Esophagus mucosa (tissue), 1 donor: ENCODE data around the gene FA2H. TPM values are rescaled to one million over a fixed set of nuclear protein-coding genes. Genes with fewer than 3 reads are reported as not detected.

Experiments
- ATAC-seq: fragments of 200-7000 bp; cut with Tn5 transposase; one replicate; pipeline ENCODE4 v1.9.1; 2020
- total RNA-seq: library from RNA; stranded (reverse); gene quantifications from one replicate; pipeline ENCODE4 v1.2.4, GENCODE V29; 2023
- donor health status: DM: yes; HTN: yes; CAD: no.

Gene FA2H
- total RNA-seq, 1 donor from 2014 or later = 1.3 TPM

DNA sequence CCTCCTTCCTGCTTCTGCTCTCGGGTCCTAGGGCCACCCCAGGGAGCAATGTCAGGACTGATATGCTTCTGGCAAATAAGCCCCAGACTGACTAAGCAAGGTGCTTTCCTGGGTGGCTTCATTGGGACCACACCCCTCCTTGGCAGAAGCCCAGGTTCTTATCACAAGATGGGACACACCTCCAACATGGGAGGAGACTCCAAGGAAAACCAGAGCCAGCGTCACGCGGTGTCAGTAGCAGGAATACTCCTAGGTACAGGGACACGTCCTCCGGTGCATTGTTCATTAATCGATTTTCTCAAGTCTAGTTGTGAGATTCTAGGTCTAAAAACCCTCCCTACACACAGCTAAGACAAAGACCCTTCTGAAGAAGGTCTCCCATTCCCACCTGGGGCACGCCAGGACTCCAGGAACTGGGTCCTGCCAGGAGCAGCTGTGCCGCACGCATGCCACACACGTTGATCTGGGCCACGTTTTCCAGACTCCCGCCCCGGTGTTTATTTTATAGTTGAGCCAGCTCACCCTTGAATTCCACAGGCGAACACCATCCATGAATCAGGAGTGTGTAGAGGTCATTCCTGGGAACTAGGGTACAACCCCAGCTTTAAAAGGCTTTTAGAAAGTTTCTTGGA is 30.8 kb downstream of the FA2H start:
- peak; percentile 80 for ATAC-seq

DNA sequence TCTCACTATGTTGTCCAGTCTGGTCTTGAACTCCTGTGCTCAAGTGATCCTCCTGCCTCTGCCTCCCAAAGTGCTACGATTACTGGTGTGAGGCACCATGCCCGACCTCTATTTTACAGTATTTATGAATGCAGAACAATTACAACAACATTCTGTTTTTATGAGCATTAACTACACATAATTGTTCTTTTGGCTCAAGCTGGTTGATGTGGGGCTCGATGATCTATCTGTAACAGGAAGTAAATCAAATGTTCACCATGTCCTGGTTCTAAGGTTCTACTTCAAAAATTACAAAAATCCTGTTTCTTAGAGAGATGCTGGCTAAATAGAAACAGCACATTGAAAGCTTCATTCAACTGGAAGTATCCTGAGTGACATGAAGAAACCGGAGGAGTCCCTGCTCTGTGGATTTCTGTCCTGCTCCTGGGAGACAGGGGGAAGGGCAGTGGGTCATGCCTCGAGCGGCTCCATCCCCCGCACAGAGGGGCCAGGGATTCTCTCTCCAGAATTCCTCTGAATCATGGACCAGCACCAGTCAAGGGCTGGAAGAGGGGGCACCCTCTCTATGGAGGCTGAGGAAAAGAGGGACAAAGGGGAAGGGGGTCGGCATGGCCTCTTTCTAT is 31.5 kb downstream of the FA2H start:
- no peak for ATAC-seq

DNA sequence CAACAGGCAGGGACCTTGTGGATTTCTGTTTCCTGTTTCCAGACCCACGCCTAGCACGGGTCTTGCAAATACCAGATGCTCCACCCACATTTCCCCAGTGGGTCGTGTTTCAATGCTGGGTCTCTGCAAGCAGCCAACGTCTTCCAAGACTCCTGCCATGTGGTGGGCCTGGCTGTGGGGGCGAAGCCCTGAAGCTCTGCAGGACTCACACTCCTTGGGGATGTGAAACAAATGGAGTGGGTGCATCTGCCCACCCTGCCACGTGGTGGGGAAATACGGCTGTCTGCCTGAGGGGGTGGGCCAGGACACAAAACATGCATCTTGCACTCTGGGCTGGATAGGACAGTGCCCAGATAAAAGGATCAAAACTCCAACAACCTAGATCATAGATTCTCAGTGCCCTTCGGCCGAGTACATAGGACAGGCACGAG is 32.6 kb downstream of the FA2H start:
- ATAC-seq = no peak

DNA sequence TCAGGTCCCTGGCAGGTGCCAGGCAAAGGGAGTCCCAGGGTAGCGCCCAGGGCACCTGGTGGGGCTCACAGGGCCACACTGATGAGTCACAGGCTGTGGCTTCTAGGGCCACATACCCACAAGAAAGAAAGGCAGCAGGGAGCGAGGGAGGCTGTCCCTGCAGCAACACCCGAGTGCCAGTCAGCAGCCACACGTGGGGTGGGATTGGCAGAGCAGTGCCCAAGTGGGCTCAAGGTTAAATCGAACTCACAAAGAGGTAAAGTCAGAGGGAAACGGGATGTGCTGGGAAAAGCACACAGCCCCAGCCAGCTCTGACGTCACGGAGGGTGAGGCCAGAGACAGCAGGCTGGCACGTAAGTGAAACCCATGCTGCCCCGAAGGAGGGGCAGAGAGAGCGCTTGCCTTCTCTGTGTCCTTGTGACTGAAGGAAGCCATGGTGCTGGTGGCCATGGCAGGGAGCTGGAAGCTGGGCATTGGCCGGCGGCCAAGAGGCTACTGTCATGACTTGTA is 33.8 kb downstream of the FA2H start:
- ATAC-seq = peak; percentile 81

DNA sequence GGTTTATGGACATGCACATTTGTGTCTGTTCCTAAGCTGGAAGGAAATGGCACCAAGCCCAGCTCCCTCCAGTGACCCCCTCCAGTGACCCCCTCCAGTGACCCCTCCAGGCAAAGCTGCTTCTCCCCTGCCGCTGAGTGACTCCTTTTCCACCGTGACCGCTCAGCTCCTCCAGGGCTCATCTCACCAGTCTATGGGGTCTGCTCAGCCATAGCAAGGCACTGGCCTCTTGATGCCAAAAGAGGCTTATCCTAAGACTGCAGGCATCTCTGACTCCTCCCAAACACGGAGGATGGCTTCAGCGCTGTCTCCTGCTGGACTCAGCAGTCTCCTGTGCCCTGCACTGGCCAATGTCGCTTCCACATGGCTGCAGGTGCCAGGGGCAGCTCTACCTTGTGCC is 35.3 kb downstream of the FA2H start:
- ATAC-seq = no peak

DNA sequence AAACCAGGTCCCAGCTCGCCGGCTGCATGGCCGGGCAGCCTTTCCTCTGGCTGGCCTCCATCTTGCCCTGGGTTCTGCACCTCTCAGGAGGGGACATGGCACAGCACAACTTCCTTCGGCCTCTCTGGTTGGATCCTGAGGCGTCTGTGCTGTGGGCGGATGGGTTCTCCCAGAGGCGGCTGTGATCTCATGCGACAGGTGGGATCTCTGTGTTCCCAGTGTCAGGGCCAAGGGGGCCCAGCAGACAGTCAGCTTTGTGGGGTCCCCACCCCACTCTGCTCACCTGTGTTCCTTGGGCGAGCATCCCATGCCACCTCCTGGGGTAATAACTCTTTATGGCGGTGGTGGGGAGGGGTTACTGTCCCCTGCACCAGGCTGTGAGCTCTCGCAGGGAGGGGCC is 35.8 kb downstream of the FA2H start:
- ATAC-seq = no peak

DNA sequence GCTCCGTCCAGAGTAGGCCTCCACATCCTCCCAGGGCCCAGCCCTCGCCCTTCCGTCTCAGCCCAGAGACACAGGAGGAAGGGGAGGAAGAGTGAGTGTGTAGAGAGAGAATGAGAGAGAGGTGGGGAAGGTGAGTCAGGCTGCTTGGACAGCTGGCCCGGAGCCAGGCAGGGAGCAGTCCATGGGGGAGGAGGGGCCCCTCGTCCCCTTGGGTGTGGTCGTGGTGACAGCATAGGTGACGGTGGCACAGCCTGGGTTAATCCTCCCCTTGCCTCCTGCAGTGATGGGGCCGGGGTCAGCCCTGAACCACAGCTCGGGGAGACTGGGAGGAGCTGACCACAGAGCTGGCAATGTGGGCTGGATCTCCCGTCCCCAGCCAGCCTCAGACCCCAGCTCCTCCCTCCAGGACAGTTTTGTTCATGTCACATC is 36.5 kb downstream of the FA2H start:
- ATAC-seq = peak; percentile 67

DNA sequence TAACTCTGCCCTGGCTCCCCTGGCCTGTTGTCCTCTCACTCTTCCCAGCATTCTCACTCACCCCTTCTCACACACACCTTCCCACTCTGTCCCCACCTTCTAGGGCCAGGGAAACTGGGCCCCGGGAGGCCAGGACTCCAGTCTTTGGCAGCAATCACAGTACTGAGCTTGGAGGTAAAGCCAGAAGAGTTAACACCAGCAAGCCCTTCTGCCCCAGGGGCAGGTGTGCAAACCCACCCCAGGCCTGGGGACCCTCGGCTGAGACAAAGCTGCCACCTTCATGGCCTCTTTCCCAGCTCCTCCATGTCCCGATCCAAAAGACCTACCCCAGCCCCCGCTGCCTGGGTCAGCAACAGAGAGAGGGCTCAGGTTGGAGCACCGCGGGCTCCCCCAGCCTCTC is 37.1 kb downstream of the FA2H start:
- no peak for ATAC-seq

DNA sequence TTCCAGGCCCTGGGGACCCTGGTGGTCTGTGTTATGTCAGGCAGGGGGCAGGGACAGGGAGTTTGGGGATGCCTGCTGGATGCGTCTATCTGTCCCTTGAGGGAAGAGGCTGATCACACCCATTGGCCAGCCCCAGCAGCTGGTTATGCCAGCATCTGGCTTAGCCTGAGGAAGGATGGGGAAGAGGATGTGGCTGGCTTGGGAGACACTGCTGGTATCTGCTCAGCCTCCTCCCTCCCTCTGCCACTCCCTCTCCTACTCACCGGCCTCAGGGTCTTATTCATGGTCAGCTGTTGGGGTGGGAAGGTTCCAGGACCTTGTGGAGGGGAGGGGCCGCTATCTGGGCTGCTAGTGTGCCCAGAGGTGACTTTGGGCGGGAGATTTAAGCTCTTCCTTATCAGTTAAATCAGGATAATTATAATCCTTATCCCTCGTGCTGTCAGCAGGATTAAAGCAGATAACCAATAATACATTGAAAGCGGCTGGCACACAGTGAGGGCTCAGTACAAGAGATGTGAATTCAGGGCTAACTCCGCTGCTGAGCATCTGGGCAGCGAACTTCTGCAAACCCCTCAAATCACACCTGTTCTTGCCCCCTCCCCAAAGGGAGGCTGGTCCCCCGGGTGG is 38.0 kb downstream of the FA2H start:
- no peak for ATAC-seq

DNA sequence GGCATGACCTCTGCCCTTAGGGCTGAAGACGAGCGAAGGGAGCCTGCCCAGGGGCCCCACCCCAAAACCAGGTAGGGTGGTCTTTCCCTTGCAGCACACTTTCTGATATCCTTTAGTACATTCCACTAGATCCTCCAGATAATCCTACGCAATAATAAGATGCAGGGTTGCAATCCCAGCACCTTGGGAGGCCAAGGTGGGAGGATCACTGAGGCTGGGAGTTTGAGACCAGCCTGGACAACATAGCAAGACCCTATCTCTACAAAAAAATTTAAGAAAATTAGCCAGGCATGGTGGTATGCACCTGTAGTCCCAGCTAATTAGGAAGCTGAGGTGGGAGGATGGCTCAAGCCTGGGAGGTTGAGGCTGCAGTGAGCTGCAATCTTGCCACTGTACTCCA is 39.1 kb downstream of the FA2H start:
- ATAC-seq = no peak

DNA sequence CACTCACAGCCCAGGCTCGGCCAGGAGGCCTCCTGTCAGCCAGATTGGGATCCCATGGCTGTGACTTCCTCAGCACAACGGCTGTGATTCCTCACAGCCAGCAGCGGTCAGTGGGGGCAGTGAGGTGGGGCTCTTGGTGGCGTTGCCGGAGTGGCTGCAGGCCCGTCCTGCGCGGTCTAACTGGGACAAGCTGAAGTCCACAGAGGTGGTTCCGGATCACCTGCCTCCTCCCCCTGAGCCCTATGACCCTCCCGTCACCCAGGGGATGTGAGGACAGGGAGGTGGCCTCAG is 39.5 kb downstream of the FA2H start:
- no peak for ATAC-seq

DNA sequence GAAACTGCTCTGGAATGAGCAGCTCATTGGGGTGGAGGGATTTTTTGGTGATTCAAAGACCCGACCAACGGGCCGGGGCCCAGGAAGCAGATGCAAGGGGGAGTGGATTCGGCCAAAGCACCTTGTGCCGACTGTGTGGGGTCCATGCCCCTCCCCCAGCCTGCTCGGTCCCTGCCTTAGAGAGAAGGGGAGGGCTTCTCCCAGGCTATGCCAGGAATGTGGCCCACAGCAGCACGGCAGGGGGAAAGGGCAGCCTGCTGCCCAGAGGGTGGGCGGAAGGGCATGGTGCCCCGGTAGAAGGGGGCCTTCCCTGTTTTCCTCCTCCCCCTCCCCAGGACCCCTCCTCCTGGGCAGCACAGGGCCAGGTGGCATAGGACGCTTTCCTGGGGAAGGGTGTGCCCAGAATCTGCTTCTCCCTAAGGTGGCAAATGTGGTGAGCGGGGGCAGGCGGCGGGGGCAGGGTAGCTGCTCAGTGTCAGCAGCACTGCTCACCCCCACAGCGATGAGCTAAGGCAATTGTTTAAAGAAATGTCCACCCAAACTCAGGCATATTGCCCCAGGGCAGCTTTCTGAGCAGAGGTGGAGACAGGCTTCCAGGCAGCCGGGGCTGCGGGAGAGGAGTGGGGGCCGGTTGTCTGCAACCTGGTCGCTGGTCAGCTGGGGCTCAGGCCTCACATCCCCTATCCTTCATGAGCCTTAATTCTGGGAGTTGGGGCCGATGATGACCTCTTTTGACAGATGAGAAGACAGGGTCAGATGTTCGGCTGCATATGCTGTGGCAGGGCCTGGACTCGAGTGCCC is 40.1 kb downstream of the FA2H start:
- no peak for ATAC-seq

DNA sequence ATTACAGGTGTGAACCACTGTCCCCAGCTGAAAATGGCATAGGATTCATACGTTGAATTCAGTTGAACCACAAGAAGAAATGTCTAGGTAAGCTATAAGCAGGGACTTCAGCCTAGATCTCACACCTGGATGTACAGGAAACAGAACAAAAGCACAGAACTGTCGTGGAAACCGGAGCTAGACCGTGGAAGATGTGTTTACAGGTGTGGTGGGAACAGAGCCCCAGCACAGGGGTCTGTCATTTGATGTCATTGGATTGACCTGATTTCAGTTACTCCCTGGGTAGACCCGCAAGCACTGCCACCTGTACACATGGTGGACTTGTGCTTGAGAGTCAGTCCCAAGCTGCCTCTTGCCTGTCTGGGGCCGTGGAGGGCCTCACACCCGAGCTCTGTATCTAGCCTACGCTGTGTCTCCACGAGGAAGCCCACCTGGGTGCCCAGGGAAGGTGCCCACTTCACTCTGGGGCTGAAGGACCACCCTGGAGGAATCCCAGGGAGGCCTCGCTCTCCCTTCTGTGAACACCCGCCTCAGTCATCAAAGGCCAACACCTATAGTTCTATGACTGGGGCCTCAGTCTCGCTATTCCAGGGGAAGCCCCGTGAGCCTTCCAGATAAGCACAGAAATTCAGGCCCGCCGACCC is 41.8 kb downstream of the FA2H start:
- no peak for ATAC-seq

DNA sequence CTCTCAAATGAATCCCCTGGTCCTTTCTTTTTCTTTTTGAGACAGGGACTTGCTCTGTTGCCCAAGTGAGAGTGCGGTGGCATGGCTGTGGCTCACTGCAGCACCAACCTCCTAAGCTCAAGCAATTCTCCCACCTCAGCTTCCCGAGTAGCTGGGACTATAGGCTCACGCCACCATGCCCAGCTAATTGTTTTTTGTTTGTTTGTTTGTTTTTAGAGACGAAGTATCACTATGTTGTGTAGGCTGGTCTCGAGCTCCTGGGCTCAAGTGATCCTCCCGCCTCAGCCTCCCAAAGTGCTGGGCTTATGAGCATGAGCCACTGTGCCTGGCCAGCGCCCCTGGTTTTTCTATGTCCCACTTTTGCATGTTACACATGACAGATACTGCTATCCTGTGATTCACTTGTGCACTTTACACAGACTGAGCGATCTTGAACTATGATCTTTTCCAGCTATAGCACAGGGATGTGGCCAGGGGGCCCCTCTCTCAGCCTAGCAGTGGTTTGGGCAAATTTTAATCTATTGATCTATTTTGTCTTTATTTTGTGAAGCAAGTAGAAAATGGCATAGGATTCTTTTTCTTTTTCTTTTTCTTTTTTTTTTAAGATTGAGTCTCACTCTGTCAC is 42.7 kb downstream of the FA2H start:
- no peak for ATAC-seq

DNA sequence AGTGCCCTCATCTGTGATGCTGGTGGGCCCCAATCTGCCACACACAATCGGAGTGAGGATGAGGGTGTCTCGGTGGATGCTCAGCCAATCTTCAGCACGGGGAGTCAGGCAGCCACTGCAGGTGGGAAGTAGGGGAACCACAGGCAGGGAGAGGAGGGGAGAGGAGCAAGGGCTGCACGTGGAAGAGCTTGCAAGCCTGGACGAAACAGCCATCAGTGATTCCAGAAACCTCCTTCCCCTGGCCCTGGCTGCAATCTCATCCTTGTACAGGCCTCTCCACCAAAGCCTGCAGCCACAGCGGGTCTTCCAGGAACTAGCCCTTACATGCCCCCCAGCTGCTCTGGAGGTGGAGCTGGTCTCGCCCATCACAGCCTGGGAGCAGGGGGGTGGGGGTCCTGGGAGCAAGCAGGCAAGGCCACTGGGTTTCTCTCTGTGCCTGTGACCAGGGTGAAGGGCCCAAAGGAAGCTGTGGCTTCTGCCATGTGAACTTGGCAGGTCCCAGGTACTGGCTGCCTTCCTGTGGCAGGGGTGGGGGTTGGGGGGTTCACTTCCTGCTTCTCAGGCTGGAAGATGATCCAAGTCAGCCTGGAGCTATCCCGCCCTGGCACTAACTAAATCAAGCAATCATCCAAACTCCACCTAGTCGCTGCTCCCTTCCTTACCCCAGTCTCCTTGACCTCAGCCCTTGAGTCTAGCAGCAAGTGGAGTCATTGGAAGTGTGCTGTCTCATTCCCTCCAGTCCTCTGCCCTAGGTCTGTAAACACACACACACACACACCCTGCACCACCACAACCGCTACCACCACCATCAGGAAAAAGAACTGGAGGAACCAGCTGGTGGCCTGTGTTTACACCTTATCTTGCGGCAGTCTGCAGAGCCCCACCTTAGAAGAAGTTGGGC is 44.6 kb downstream of the FA2H start:
- ATAC-seq = peak; percentile 93

DNA sequence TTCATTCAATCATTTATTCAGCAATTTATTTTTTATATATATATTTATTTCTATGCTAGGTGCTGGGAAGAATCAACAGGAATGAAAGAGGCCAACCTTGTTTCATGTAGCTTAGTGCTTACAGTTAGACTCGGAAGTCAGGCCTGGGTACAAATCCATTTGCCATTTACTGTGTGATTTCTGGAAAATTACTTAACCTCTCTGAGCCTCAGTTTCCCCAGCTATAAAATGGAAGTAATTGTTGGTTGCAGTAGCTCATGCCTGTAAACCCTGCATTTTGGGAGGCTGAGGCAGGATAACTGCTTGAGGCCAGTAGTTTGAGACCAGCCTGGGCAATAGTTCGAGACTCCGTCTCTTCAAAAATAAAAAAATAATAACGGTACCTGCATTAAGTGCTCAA is 46.7 kb downstream of the FA2H start:
- no peak for ATAC-seq

DNA sequence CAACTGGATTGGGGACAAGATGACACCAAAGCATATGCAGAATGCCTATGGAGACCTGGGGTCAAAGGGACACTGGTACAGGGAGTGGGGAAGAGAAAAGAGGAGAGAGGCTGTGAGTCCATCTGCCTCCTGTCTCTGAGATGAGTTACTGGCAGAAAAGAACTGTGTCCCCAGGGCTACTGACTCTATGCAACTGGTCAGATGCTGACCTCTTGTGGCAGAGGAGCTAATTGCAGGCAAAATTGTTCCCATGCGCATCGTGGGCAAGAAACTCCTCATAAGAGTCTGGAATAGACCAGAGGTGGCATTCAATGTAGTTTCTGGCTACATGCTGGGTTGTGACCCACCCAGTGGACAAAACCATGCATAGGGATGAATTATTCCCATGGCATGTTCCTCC is 47.9 kb downstream of the FA2H start:
- no peak for ATAC-seq

DNA sequence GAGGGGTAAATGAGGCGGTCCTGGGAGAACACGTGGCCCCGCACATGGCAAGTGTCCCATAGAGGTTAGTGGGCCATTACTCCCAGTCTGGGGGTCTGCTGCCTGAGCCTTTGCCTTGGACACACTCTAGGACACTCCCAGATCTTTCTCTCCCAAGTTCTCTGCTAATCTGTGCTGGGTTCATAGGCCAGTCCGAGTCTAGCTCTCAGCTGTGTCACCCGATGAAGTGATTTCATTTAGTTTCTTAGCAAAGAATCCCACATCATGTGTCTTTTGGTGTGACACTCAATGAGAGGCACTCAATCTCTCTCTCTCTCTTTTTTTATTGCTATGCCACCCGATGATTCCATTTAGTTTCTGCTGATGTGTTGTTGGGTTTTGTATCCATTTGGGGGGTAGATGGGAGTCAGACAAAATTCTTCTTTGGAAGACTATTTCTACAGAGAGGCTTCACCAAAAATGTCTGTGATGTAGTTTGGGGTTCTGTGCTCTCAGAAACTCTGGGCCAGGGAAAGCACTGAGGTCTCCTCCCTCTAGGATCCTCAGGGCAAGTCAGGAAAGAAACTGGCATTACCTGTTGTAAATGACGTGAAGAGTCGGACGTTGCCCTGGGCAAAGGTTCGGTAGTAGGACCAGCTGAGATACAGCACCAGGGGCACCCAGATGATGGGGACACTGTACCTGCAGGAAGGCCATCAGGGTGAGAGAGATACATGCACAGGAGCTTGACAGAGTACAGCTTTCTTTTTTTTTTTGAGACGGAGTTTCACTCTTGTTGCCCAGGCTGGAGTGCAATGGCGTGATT is 48.8 kb downstream of the FA2H start:
- no peak for ATAC-seq

DNA sequence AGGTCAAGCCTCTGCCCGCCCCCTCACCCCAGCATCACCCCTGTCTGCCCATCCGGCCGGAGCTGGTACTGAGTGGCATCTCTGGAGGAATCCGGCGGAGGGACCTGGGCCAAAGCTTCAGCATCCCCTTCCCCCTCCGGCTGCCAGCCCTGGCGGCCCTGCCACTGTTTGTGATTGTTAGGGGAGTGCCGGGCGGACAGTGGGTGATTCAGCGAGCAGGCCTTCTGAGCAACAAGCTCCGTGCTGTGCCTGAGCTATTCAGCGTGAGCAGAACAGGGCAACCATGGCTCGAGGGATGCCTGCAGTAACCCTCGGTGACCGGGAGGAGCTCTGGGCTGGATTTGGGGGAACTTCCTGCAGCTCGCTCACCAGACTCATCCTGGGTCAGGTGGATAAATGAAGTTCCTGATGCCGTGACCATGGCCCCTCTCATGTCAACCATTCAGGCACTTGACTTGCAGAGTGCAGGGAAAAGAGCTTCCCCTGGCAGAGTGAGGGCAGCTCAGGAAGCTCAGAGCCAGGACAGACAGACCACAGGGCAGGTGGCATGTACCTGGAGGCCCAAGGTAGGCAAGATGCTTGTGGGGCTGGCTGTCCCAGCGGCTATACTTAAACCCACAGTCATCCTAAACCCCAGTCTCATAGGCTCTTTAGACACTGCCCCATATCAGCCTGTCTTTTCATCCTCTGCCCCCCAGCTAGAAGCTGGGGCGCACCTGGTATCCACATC is 49.6 kb downstream of the FA2H start:
- peak; percentile 86 for ATAC-seq

DNA sequence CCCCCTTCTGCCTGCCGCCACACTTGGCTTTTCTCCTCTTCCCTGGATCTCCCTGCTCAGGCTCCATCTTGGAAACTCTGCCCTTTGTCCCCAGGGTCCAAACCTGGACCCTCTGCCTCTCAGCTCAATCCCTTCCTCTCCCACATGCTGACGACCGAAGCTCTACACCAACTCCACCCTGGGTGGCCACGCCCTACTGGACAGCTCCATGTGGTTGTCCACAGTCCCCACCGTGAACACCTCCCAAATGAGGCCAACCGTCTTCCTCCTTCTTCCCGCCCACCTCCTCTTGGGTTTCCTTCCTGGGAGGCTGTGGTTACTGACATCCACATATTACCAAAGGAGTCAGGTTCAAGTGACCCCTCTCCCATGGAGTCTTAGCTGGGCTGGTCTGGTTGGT is 51.4 kb downstream of the FA2H start:
- no peak for ATAC-seq
